RWPE1 (cell line): ENCODE measurements around the gene ABCC4.
A peak's percentile ranks its signal among the peaks of the same experiment; 100 is the strongest.

Source experiments
- CTCF ChIA-PET: fragments of 350-600 bp; sonication (Branson Sonifier 250); formaldehyde crosslinking; extraction: SDS; loops from one replicate; lab custom pipeline; 2021; lab: Yijun Ruan, JAX
- POLR2A ChIA-PET: fragments of 400-600 bp; formaldehyde crosslinking; extraction: SDS; loops from one replicate; lab custom pipeline; 2020; ENCODE audit warnings: antibody characterized with exemption; ENCODE audit not compliant: low non-redundant PET; lab: Yijun Ruan, JAX
- DNase-seq: peaks from one replicate; pipeline ENCODE4 v3.0.0; 2012; ENCODE audit warnings: low spot score
- H3K27ac ChIP-seq: fragments of 450-650 bp; 2 replicates; pipeline ENCODE4 v1.5.1; 2017
- CTCF ChIP-seq: fragments of 450-650 bp; conservative IDR thresholded peaks from 2 replicates; pipeline ENCODE4 v1.5.1; 2017; ENCODE audit warnings: low read depth, mild to moderate bottlenecking

The ABCC4 gene

GRCh38 chr13:95260031-95260525, 41.2 kb downstream of the ABCC4 start:
- TF ChIP-seq CTCF: no peak
- no peak overlapping the region for H3K27ac ChIP-seq
- CTCF ChIA-PET: interaction anchor here (0.7 kb wide), 1 partner anchor 36 kb away, joined by 3 read pairs; no protein-coding TSS in a partner anchor
- no peak for DNase-seq
- POLR2A ChIA-PET: no interaction called here

GRCh38 chr13:95258619-95259194, 42.5 kb downstream of the ABCC4 start:
- ChIA-PET POLR2A (no interaction called here), CTCF (no interaction called here)
- H3K27ac ChIP-seq: no peak overlapping the region
- DNase-seq: no peak
- no peak for TF ChIP-seq CTCF

GRCh38 chr13:95258098-95258497, 43.2 kb downstream of the ABCC4 start:
- ChIA-PET POLR2A (no interaction called here), CTCF (no interaction called here)
- no peak for TF ChIP-seq CTCF
- no peak overlapping the region for H3K27ac ChIP-seq
- no peak for DNase-seq

- no peak for TF ChIP-seq CTCF
- DNase-seq: peak; percentile 84
- ChIA-PET POLR2A (interaction anchor here (0.5 kb wide), 1 partner anchor 307 kb away, joined by 8 read pairs; no protein-coding TSS in a partner anchor), CTCF (interaction anchor here (0.7 kb wide), 1 partner anchor 20 kb away, joined by 4 read pairs; no protein-coding TSS in a partner anchor)
- H3K27ac ChIP-seq: peak overlapping the region; percentile 59
Measured at GRCh38 chr13:95256091-95256490, 45.2 kb downstream of the ABCC4 start.

- ChIA-PET POLR2A (no interaction called here), CTCF (interaction anchor here (0.7 kb wide), 1 partner anchor 21 kb away, joined by 4 read pairs; no protein-coding TSS in a partner anchor)
- H3K27ac ChIP-seq: peak overlapping the region; percentile 59; the same call in 1 of the 2 replicates
- no peak for TF ChIP-seq CTCF
- DNase-seq: no peak
Measured at GRCh38 chr13:95255072-95255732, 46.0 kb downstream of the ABCC4 start.

- no peak overlapping the region for H3K27ac ChIP-seq
- POLR2A ChIA-PET: no interaction called here
- peak; percentile 65 for DNase-seq
- no peak for TF ChIP-seq CTCF
- CTCF ChIA-PET: no interaction called here
Measured at GRCh38 chr13:95254339-95254738, 46.9 kb downstream of the ABCC4 start.
